ENCODE measurements around the gene BST1.
"Not testable (repeated sequence)": the region's sequence is repeated elsewhere in the genome, so short reads cannot be mapped to it uniquely, and the experiment has no call there.

BST1 gene

GRCh38 chr4:15756361-15756861 is 53.5 kb downstream of the BST1 start:
- H3K36me3 ChIP-seq (ENCODE audit: control insufficient read depth in 2 of 2, insufficient read depth in 2 of 2, low read length in 2 of 2), result no peaks in the 10 kb centered on the region
- no peaks in the 10 kb centered on the region for H3K4me1 ChIP-seq (ENCODE audit: control insufficient read depth in 2 of 2, insufficient read depth in 2 of 2, low read length in 2 of 2)
- H3K4me3 ChIP-seq (ENCODE audit: low read length in 2 of 2), result peak overlapping the region in 1 of 2 donors; percentile 51
- H3K9ac ChIP-seq (ENCODE audit: low read depth in 1 of 2, low read length in 2 of 2), result no peak overlapping the region
- no peaks in the 10 kb centered on the region for H3K27me3 ChIP-seq (ENCODE audit: control insufficient read depth in 2 of 2, insufficient read depth in 2 of 2, low read length in 2 of 2)
- no peaks in the 10 kb centered on the region for H3K9me3 ChIP-seq (ENCODE audit: control insufficient read depth in 2 of 2, low read length in 2 of 2)
- H3K27ac ChIP-seq (ENCODE audit: low read depth in 2 of 2, low read length in 2 of 2), result peak overlapping the region in 1 of 2 donors; percentile 53

GRCh38 chr4:15757054-15757453 is 54.2 kb downstream of the BST1 start:
- H3K4me1 ChIP-seq (ENCODE audit: control insufficient read depth in 2 of 2, insufficient read depth in 2 of 2, low read length in 2 of 2), result no peaks in the 10 kb centered on the region
- H3K27ac ChIP-seq (ENCODE audit: low read depth in 2 of 2, low read length in 2 of 2), result no peak overlapping the region
- no peaks in the 10 kb centered on the region for H3K27me3 ChIP-seq (ENCODE audit: control insufficient read depth in 2 of 2, insufficient read depth in 2 of 2, low read length in 2 of 2)
- no peaks in the 10 kb centered on the region for H3K36me3 ChIP-seq (ENCODE audit: control insufficient read depth in 2 of 2, insufficient read depth in 2 of 2, low read length in 2 of 2)
- no peak overlapping the region for H3K9ac ChIP-seq (ENCODE audit: low read depth in 1 of 2, low read length in 2 of 2)
- no peak overlapping the region for H3K4me3 ChIP-seq (ENCODE audit: low read length in 2 of 2)
- H3K9me3 ChIP-seq (ENCODE audit: control insufficient read depth in 2 of 2, low read length in 2 of 2), result no peaks in the 10 kb centered on the region

GRCh38 chr4:15758294-15758693 is 55.4 kb downstream of the BST1 start:
- no peak overlapping the region for H3K27ac ChIP-seq (ENCODE audit: low read depth in 2 of 2, low read length in 2 of 2)
- no peaks in the 10 kb centered on the region for H3K9me3 ChIP-seq (ENCODE audit: control insufficient read depth in 2 of 2, low read length in 2 of 2)
- H3K36me3 ChIP-seq (ENCODE audit: control insufficient read depth in 2 of 2, insufficient read depth in 2 of 2, low read length in 2 of 2), result no peaks in the 10 kb centered on the region
- no peaks in the 10 kb centered on the region for H3K4me1 ChIP-seq (ENCODE audit: control insufficient read depth in 2 of 2, insufficient read depth in 2 of 2, low read length in 2 of 2)
- H3K27me3 ChIP-seq (ENCODE audit: control insufficient read depth in 2 of 2, insufficient read depth in 2 of 2, low read length in 2 of 2), result no peaks in the 10 kb centered on the region
- no peak overlapping the region for H3K9ac ChIP-seq (ENCODE audit: low read depth in 1 of 2, low read length in 2 of 2)
- no peak overlapping the region for H3K4me3 ChIP-seq (ENCODE audit: low read length in 2 of 2)

GRCh38 chr4:15762460-15762859 is 59.6 kb downstream of the BST1 start:
- not testable (repeated sequence) for H3K4me1 ChIP-seq (ENCODE audit: control insufficient read depth in 2 of 2, insufficient read depth in 2 of 2, low read length in 2 of 2); H3K36me3 ChIP-seq (ENCODE audit: control insufficient read depth in 2 of 2, insufficient read depth in 2 of 2, low read length in 2 of 2); H3K27me3 ChIP-seq (ENCODE audit: control insufficient read depth in 2 of 2, insufficient read depth in 2 of 2, low read length in 2 of 2); H3K9ac ChIP-seq (ENCODE audit: low read depth in 1 of 2, low read length in 2 of 2); H3K9me3 ChIP-seq (ENCODE audit: control insufficient read depth in 2 of 2, low read length in 2 of 2); H3K27ac ChIP-seq (ENCODE audit: low read depth in 2 of 2, low read length in 2 of 2); H3K4me3 ChIP-seq (ENCODE audit: low read length in 2 of 2)

- Histone ChIP-seq H3K4me3 (ENCODE audit: low read length in 2 of 2) (no peak overlapping the region), H3K9me3 (ENCODE audit: control insufficient read depth in 2 of 2, low read length in 2 of 2) (no peaks in the 10 kb centered on the region), H3K4me1 (ENCODE audit: control insufficient read depth in 2 of 2, insufficient read depth in 2 of 2, low read length in 2 of 2) (peaks cover 2 to 4% of the 10 kb centered on the region in 2 donors), H3K9ac (ENCODE audit: low read depth in 1 of 2, low read length in 2 of 2) (no peak overlapping the region), H3K36me3 (ENCODE audit: control insufficient read depth in 2 of 2, insufficient read depth in 2 of 2, low read length in 2 of 2) (no peaks in the 10 kb centered on the region), H3K27me3 (ENCODE audit: control insufficient read depth in 2 of 2, insufficient read depth in 2 of 2, low read length in 2 of 2) (no peaks in the 10 kb centered on the region), H3K27ac (ENCODE audit: low read depth in 2 of 2, low read length in 2 of 2) (no peak overlapping the region)
Observed at GRCh38 chr4:15765391-15765790, 62.5 kb downstream of the BST1 start.

GRCh38 chr4:15765910-15766697 is 63.2 kb downstream of the BST1 start:
- Histone ChIP-seq H3K27me3 (ENCODE audit: control insufficient read depth in 2 of 2, insufficient read depth in 2 of 2, low read length in 2 of 2) (no peaks in the 10 kb centered on the region), H3K4me3 (ENCODE audit: low read length in 2 of 2) (no peak overlapping the region), H3K4me1 (ENCODE audit: control insufficient read depth in 2 of 2, insufficient read depth in 2 of 2, low read length in 2 of 2) (peaks cover 2 to 4% of the 10 kb centered on the region in 2 donors), H3K9ac (ENCODE audit: low read depth in 1 of 2, low read length in 2 of 2) (no peak overlapping the region), H3K36me3 (ENCODE audit: control insufficient read depth in 2 of 2, insufficient read depth in 2 of 2, low read length in 2 of 2) (no peaks in the 10 kb centered on the region), H3K27ac (ENCODE audit: low read depth in 2 of 2, low read length in 2 of 2) (no peak overlapping the region), H3K9me3 (ENCODE audit: control insufficient read depth in 2 of 2, low read length in 2 of 2) (no peaks in the 10 kb centered on the region)

GRCh38 chr4:15766821-15767220 is 64.0 kb downstream of the BST1 start:
- H3K4me1 ChIP-seq (ENCODE audit: control insufficient read depth in 2 of 2, insufficient read depth in 2 of 2, low read length in 2 of 2), result peaks cover 4 to 5% of the 10 kb centered on the region in 2 donors
- no peaks in the 10 kb centered on the region for H3K27me3 ChIP-seq (ENCODE audit: control insufficient read depth in 2 of 2, insufficient read depth in 2 of 2, low read length in 2 of 2)
- H3K4me3 ChIP-seq (ENCODE audit: low read length in 2 of 2), result no peak overlapping the region
- H3K27ac ChIP-seq (ENCODE audit: low read depth in 2 of 2, low read length in 2 of 2), result no peak overlapping the region
- H3K9me3 ChIP-seq (ENCODE audit: control insufficient read depth in 2 of 2, low read length in 2 of 2), result no peaks in the 10 kb centered on the region
- H3K9ac ChIP-seq (ENCODE audit: low read depth in 1 of 2, low read length in 2 of 2), result no peak overlapping the region
- H3K36me3 ChIP-seq (ENCODE audit: control insufficient read depth in 2 of 2, insufficient read depth in 2 of 2, low read length in 2 of 2), result no peaks in the 10 kb centered on the region

- Histone ChIP-seq H3K4me1 (ENCODE audit: control insufficient read depth in 2 of 2, insufficient read depth in 2 of 2, low read length in 2 of 2) (peaks cover 9 to 13% of the 10 kb centered on the region in 2 donors), H3K9ac (ENCODE audit: low read depth in 1 of 2, low read length in 2 of 2) (no peak overlapping the region), H3K27ac (ENCODE audit: low read depth in 2 of 2, low read length in 2 of 2) (no peak overlapping the region), H3K36me3 (ENCODE audit: control insufficient read depth in 2 of 2, insufficient read depth in 2 of 2, low read length in 2 of 2) (no peaks in the 10 kb centered on the region), H3K27me3 (ENCODE audit: control insufficient read depth in 2 of 2, insufficient read depth in 2 of 2, low read length in 2 of 2) (no peaks in the 10 kb centered on the region), H3K9me3 (ENCODE audit: control insufficient read depth in 2 of 2, low read length in 2 of 2) (no peaks in the 10 kb centered on the region), H3K4me3 (ENCODE audit: low read length in 2 of 2) (no peak overlapping the region)
Observed at GRCh38 chr4:15769202-15769601, 66.3 kb downstream of the BST1 start.

- no peak overlapping the region for H3K4me3 ChIP-seq (ENCODE audit: low read length in 2 of 2)
- H3K27ac ChIP-seq (ENCODE audit: low read depth in 2 of 2, low read length in 2 of 2), result no peak overlapping the region
- peaks cover 5 to 13% of the 10 kb centered on the region in 2 donors for H3K4me1 ChIP-seq (ENCODE audit: control insufficient read depth in 2 of 2, insufficient read depth in 2 of 2, low read length in 2 of 2)
- H3K36me3 ChIP-seq (ENCODE audit: control insufficient read depth in 2 of 2, insufficient read depth in 2 of 2, low read length in 2 of 2), result no peaks in the 10 kb centered on the region
- H3K27me3 ChIP-seq (ENCODE audit: control insufficient read depth in 2 of 2, insufficient read depth in 2 of 2, low read length in 2 of 2), result no peaks in the 10 kb centered on the region
- H3K9me3 ChIP-seq (ENCODE audit: control insufficient read depth in 2 of 2, low read length in 2 of 2), result no peaks in the 10 kb centered on the region
- H3K9ac ChIP-seq (ENCODE audit: low read depth in 1 of 2, low read length in 2 of 2), result no peak overlapping the region
Observed at GRCh38 chr4:15771216-15772058, 68.6 kb downstream of the BST1 start.

- no peaks in the 10 kb centered on the region for H3K36me3 ChIP-seq (ENCODE audit: control insufficient read depth in 2 of 2, insufficient read depth in 2 of 2, low read length in 2 of 2)
Observed at GRCh38 chr4:15774020-15774420, 71.2 kb downstream of the BST1 start.

More at GRCh38 chr4:15774020-15774420, 71.2 kb downstream of the BST1 start:
- H3K9ac ChIP-seq (ENCODE audit: low read depth in 1 of 2, low read length in 2 of 2), result no peak overlapping the region
- H3K27me3 ChIP-seq (ENCODE audit: control insufficient read depth in 2 of 2, insufficient read depth in 2 of 2, low read length in 2 of 2), result no peaks in the 10 kb centered on the region
- no peak overlapping the region for H3K4me3 ChIP-seq (ENCODE audit: low read length in 2 of 2)
- no peak overlapping the region for H3K27ac ChIP-seq (ENCODE audit: low read depth in 2 of 2, low read length in 2 of 2)
- no peaks in the 10 kb centered on the region for H3K9me3 ChIP-seq (ENCODE audit: control insufficient read depth in 2 of 2, low read length in 2 of 2)
- H3K4me1 ChIP-seq (ENCODE audit: control insufficient read depth in 2 of 2, insufficient read depth in 2 of 2, low read length in 2 of 2), result peaks cover 5 to 16% of the 10 kb centered on the region in 2 donors
